ENCODE measurements around the gene PGGT1B.

Gene PGGT1B

DNA sequence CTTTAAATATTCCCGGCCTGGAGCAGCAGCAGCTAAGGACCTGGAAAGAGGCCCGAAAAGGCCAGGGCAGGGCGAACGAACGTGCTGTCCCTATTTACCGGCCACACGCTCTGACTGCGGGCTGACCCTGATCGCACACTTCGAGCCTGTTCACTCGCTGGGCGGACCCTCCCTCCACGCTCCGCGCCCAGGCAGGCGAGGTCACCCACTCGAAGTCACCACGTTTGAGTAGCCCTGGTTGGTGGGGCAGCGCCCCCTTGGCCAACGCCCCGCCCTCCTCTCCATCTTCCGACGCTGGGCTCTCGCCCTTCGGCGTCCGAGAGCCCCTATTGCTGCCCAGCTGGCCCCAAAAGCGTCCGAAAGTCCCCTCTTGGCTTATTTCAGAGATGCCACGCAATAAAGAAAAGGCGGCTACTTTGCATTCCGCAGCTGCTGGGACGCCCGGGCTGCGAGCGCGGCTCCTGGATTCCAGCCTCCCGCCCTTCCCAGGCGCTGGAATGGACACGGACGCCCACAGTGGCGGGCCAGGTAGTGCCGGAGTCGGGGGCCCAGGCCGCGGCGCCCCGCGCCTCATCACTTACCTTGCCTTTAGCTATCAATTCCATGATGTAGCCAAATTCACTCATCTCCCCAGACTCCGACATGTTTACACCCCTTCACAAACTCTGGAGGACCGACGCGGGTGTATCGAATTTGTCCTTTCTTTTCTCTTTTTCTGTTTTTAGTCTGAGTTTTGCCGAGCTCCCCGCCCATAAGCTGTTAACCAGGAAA lies 83.1 kb downstream of the PGGT1B start:
- DNase-seq = peak; percentile 25

DNA sequence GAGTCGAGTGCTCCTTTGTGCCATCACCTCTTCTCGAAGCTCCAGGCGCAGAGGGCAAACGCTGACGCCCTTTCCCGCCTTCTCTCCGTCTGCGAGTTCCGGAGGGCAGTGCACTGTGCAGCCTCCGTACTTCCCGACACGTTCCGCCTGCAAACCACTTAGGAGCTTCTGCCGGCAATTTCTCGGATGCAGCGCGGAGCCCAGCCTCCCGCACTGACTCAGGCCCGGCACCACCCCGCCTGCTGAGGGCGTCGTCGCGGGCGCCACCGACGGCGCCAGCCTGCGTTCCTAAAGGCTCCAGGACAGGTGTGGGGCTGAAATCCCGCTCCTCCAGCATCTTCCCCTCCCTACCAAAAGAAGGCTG lies 83.7 kb downstream of the PGGT1B start:
- no peak for DNase-seq

DNA sequence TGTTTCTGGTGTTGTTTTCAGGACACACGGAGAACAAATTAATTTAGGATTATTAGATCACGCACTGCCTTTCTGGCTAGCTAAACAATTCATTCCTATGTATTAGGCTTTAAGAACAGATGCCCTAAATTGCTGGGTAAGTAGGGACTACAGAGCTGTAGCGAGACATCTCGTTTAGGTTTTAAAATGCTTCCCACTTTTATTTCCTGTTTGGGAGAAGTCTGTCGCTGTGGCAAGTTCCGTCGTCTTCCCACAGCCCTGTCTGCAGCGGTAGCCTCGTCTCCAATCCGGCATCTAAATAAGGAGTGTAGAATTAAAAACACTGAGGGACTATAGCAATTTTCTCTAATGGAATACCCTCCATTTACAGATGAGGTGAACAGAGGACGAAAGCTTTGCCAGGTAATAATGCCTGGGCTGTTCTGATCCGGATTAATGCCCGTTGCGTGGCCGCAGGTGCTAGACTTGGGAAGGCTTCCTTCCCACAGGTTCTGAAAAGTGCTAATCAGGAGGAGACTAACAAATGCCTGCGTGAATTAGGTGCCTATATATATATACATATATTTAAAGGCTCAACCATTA lies 91.7 kb downstream of the PGGT1B start:
- DNase-seq = peak; percentile 28

DNA sequence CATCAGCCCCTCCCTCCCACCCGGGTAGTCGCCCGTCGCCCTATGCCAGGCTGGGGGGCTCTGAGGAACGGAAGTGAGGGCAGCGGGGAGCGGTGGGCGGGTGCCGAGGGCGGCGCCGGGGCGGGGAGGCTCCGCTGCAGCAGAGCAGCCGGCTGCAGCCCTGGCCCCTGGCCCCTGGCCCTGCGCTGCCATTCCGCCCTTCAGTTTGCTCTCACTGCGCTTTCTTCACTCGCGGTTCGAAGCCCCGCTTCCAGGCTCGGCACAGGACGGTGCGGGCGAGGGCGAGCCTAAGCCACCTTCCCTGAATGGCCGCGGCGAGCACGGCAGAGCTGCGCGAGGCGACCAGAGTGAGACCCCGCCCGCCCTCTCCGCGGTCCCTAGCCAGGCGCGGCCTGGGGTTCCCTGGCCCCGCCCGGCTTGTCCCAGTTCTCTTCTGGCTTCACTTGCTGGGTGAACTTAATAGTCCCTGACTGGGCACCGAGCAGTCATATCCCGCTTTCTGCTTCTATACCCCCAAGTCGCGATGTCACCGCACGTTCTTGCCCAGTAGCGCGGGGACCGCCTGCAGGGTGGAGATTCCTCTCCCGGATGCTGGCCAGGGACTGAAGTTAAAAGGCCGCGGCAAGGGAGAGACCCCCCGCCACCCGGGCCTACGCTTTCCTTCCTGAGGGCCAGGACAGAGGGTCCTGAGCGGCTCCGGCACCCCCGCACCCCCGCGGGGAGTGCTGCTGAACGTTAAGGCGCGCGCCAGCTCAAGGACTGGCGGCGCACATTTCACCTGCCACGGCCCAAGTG lies 92.3 kb downstream of the PGGT1B start:
- DNase-seq = peak; percentile 69

DNA sequence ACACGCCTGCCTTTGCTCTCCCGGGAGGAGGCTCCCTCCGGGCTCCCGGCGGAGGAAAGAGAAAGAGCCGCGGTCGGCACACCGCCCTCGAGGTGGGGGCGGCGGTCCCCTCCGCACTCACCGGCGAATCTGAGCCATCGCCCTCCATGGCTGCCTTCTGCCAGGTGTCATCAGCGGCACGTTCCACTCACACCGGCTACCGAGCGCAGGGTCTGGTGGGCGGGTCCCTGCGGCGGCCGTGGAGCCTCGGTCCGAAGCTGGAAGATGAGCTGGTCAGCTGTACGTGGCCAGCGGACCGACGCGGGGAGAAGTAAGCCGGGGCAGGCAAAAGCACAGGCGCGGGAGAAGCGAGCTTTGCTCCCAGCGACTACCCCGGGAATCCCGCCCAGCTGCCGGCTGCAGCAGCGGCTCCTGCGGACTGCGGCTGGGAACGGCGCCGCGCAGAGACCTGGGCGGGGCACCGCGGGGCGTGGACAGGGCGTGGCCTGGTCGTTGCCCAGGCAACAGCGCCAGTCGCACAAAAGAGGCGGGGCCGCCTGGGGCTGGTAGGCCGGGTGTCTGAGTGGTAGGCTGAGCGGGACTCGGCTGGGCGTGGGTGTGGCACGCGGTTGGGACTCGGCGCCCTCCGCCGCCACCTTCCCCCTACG lies 93.1 kb downstream of the PGGT1B start, which contains the start of gene TRIM36:
Gene TRIM36, minus strand, starts transcription at position 422 of the 647 bp plus-strand sequence. Its CDS starts 274 bp downstream, at position 148.
- DNase-seq = peak; percentile 81

DNA sequence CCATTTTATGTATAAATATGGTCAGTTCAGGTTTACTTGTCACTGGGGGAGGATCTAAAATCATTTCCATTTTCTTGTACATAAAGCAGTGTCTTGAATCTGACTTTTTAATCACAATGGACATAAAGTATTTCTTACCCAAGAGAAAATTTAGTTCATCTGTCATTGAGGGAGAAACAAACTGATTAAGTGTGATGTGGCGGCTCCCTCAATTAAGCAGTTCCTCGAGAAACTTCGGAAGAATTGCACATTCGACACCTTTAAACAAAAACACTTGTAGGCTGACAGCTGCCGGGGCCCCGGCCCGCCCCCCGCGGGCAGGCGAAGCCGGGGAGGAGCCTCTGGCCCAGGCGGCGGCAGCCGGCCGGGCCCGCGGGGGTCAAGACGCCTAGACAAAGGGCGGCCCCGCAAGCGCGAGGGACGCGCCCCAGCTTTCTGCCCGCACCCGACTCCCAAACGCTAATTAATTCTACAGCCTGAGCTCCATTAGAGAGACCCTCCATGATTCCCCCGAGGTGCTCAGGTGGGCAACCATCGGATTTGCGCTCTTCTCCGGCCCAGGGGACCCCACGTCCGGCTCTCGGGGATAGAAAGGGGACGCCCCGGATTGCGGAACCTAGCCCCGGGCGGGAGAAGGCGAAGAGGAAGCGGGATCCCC lies 93.7 kb downstream of the PGGT1B start:
- no peak for DNase-seq

DNA sequence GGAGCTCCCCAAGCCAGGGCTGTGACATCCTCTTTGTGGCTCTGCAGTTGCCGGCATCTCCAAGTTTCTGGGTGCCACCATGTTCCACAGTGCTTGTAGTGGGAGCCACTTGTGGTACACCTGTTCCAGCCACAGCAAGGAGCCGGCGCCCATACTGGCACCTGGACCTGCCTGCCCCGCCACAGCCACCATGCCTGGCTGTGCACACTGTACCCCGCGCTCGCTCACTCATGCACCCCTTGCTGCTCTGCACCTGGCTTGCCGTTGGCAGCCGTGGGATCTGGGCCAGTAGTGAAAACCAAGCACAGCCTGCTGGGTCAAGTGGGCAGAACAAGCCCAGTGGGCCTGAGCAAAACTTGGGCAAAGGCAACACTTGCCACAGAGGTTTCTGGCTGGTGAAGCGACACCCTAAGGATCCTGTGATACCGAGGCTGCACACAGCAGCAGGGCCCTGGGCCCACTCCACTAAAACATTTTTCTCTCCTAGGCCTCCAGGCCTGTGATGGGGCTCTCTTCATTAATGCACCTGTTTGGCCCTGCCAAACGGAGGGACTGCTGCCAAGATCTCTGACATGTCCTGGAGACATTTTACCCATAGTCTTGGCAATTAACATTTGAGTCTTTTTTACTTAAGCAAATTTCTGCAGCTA lies 95.8 kb downstream of the PGGT1B start:
- no peak for DNase-seq

DNA sequence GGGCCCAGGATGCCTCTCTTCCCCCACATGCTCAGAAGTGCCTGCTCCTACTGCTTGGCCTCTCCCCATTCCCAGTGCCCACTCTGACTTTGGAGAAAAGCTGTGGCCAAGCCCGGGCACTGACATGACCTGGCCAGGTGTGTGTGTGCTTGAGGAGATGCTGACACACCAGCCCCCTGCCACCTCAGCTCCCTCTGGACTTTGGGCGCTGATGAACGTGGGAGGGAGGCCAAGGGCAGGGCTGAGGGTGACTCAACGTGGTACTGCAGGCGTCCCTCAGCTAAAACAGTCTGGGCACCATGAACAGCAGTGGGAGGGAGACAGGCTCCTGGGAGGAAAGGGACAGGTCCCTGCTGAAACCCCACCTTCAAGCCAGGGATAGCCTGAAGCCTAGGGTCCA lies 96.9 kb downstream of the PGGT1B start:
- no peak for DNase-seq

DNA sequence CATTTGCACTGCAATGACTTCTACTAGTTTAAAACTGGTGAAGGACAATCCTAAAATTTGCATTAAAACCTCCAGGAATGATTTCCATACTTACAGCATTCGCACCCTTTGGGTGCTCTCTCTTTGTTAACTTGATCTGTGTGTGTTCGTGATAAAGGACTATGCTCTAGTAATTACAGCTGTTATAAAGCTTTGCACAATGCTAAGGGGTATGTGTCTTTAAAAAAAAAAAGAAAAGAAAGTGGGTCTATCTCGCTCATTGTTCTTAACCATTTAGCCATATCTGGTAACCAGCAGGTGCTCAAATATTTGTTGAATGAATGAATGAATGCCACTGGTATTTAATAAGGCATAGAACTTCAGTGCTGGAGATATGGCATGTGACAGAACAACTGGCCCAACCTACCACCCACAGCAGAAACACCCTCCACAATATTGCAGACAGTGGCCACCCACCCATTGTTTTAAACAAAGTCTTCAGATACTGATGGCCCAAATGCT lies 101.7 kb downstream of the PGGT1B start:
- peak; percentile 66 for DNase-seq
